Effector memory CD8-positive, alpha-beta T cell (primary cell): ENCODE data around the gene R3HDM1.
"Not testable (repeated sequence)": the region's sequence is repeated elsewhere in the genome, so short reads cannot be mapped to it uniquely, and the experiment has no call there.

ENCODE experiments used
- ATAC-seq: fragments of 150-1000 bp; cut with Tn5 transposase; replicated peaks from 2 replicates; pipeline ENCODE4 v1.10.0; 2021; ENCODE audit warnings: mild to moderate bottlenecking, moderate library complexity
- DNase-seq, 3 experiments: peaks; one replicate each; pipeline ENCODE4 v3.0.0; 2021
- H3K27ac Mint-ChIP-seq, 2 donors: one replicate each; pipeline ENCODE4 v1.8.0; 2022; ENCODE audit warnings: mild to moderate bottlenecking in 2 of 2, mixed read lengths in 2 of 2, moderate library complexity in 2 of 2
- H3K27me3 Mint-ChIP-seq, 2 donors: one replicate each; pipeline ENCODE4 v1.8.0; 2022; ENCODE audit warnings: mixed read lengths in 2 of 2
- H3K36me3 Mint-ChIP-seq: one replicate; pipeline ENCODE4 v1.8.0; 2022; ENCODE audit warnings: mild to moderate bottlenecking, moderate library complexity, mixed read lengths; ENCODE audit not compliant: insufficient read depth
- H3K4me1 Mint-ChIP-seq, 2 donors: one replicate each; pipeline ENCODE4 v1.8.0; 2022; ENCODE audit warnings: low read depth in 2 of 2, mixed read lengths in 2 of 2
- H3K4me3 Mint-ChIP-seq, 2 donors: one replicate each; pipeline ENCODE4 v1.8.0; 2022; ENCODE audit warnings: mild to moderate bottlenecking in 2 of 2, mixed read lengths in 2 of 2, moderate library complexity in 2 of 2
- H3K9me3 Mint-ChIP-seq, 2 donors: one replicate each; pipeline ENCODE4 v1.8.0; 2022; ENCODE audit warnings: mixed read lengths in 2 of 2

Gene R3HDM1

GRCh38 chr2:135533545-135533944 is 2.3 kb downstream of the R3HDM1 start:
- not testable (repeated sequence) for H3K4me3 Mint-ChIP-seq, H3K27me3 Mint-ChIP-seq, H3K27ac Mint-ChIP-seq, H3K36me3 Mint-ChIP-seq, H3K9me3 Mint-ChIP-seq, ATAC-seq, DNase-seq
- H3K4me1 Mint-ChIP-seq, result peaks cover 6 to 13% of the 10 kb centered on the region in 2 donors

DNA sequence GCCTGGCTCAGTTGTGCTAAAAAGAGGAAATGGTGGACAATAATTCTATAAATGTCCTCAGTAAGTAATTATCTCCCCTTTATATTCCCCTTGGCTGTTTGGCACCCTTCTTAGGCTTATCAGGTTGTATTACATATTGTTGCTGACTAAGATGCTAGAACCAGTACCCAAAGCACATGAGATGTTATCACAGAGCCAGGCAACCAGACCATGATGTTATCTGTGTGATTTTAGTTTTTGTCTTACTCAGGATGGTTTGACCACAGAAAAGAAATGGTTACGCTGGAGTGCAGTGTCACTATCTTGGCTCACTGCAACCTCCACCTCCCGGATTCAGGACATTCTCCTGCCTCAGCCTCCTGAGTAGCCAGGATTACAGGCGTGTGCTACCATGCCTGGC is 15.2 kb downstream of the R3HDM1 start:
- H3K4me1 Mint-ChIP-seq, result peaks cover 5 to 15% of the 10 kb centered on the region in 2 donors
- H3K27me3 Mint-ChIP-seq, result no peaks in the 10 kb centered on the region
- no peak for DNase-seq
- H3K4me3 Mint-ChIP-seq, result no peak overlapping the region
- no peaks in the 10 kb centered on the region for H3K36me3 Mint-ChIP-seq
- no peak for ATAC-seq
- H3K27ac Mint-ChIP-seq, result no peak overlapping the region
- no peaks in the 10 kb centered on the region for H3K9me3 Mint-ChIP-seq

DNA sequence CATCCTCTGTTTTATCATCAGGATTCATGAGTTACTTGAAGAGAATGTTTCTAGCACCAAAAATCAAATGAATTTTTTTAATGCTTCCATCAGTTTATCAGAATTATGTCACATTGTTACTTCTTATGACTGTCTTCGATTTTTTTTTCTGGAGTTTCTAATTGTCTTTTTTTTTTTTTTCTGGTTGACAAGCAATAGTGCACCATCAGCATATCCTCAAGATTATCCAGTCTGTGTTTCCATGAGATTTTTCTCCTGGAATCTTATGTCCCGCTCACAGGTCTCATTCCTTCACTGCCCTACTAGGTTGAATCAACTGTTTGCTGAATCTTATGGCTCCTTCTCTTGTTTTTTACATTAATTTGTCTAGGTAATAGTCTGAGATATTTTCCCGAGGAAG is 16.0 kb downstream of the R3HDM1 start:
- Mint-ChIP-seq H3K9me3 (no peaks in the 10 kb centered on the region), H3K27me3 (no peaks in the 10 kb centered on the region), H3K27ac (no peak overlapping the region), H3K4me1 (peaks cover 5 to 15% of the 10 kb centered on the region in 2 donors), H3K36me3 (no peaks in the 10 kb centered on the region), H3K4me3 (no peak overlapping the region)
- DNase-seq (no peak), ATAC-seq (no peak)

- Mint-ChIP-seq H3K27me3 (no peaks in the 10 kb centered on the region), H3K9me3 (no peaks in the 10 kb centered on the region), H3K27ac (no peak overlapping the region), H3K36me3 (peaks cover 3% of the 10 kb centered on the region), H3K4me3 (no peak overlapping the region), H3K4me1 (peaks cover 10 to 15% of the 10 kb centered on the region in 2 donors)
- DNase-seq (no peak), ATAC-seq (no peak)
Measured at GRCh38 chr2:135551356-135551755, 20.1 kb downstream of the R3HDM1 start.

GRCh38 chr2:135552887-135553286 is 21.6 kb downstream of the R3HDM1 start:
- H3K27me3 Mint-ChIP-seq, result no peaks in the 10 kb centered on the region
- DNase-seq (no peak), ATAC-seq (no peak)
- no peak overlapping the region for H3K27ac Mint-ChIP-seq
- no peak overlapping the region for H3K4me3 Mint-ChIP-seq
- peaks cover 14 to 15% of the 10 kb centered on the region in 2 donors for H3K4me1 Mint-ChIP-seq
- H3K36me3 Mint-ChIP-seq, result peaks cover 3% of the 10 kb centered on the region
- H3K9me3 Mint-ChIP-seq, result no peaks in the 10 kb centered on the region

- DNase-seq (no peak), ATAC-seq (no peak)
- H3K27ac Mint-ChIP-seq, result no peak overlapping the region
- no peak overlapping the region for H3K4me3 Mint-ChIP-seq
- H3K27me3 Mint-ChIP-seq, result no peaks in the 10 kb centered on the region
- no peaks in the 10 kb centered on the region for H3K9me3 Mint-ChIP-seq
- H3K4me1 Mint-ChIP-seq, result peaks cover 14 to 22% of the 10 kb centered on the region in 2 donors
- H3K36me3 Mint-ChIP-seq, result peaks cover 3% of the 10 kb centered on the region
Measured at GRCh38 chr2:135555311-135555710, 24.0 kb downstream of the R3HDM1 start.

GRCh38 chr2:135557530-135557929 is 26.2 kb downstream of the R3HDM1 start:
- Mint-ChIP-seq H3K9me3 (no peaks in the 10 kb centered on the region), H3K4me3 (no peak overlapping the region), H3K4me1 (peaks cover 14 to 22% of the 10 kb centered on the region in 2 donors), H3K27me3 (no peaks in the 10 kb centered on the region), H3K27ac (no peak overlapping the region), H3K36me3 (peaks cover 3% of the 10 kb centered on the region)
- ATAC-seq (no peak), DNase-seq (no peak)

DNA sequence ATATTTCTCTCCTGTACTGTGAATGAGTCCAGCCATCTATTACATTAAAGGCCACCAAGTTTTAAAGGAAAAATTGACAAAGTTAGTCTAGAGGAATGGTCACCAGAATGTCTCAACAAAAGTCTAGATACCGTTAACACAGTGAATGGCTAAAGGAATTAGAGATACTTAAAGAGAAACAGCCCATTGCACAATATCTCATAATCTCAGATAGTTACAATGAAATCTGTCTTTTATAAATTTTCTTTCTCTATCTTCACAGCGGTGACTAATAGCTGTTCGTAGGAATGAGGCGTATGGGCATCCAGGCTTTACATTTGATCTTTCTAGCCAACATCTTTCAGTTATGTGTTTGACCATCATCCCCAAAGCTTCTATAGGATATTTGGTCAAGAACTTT is 30.6 kb downstream of the R3HDM1 start:
- Mint-ChIP-seq H3K27me3 (no peaks in the 10 kb centered on the region), H3K4me3 (no peak overlapping the region)
- no peak for ATAC-seq

DNA sequence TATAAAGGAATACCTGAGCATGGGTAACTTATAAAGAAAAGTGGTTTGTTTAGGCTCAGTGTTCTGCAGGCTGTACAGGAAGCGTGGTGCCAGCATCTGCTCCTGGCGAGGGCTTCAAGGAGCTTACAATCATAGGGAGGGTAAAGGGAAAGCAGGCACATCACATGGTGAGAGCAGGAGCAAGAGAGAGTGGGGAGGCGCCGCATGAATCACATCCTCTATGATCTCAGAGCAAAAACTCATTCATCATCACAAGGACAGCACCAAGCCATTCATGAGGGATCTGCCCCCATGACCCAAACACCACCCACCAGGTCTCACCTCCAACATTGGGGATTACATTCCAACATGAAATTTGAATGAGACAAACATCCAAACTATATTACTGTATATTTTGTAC is 32.5 kb downstream of the R3HDM1 start:
- ATAC-seq (no peak), DNase-seq (no peak)
- Mint-ChIP-seq H3K36me3 (peaks cover 7% of the 10 kb centered on the region), H3K9me3 (no peaks in the 10 kb centered on the region), H3K27me3 (no peaks in the 10 kb centered on the region), H3K27ac (no peak overlapping the region), H3K4me3 (no peak overlapping the region), H3K4me1 (peaks cover 1 to 12% of the 10 kb centered on the region in 2 donors)

More for the DNA sequence above, 30.6 kb downstream of the R3HDM1 start:
- Mint-ChIP-seq H3K36me3 (peaks cover 7% of the 10 kb centered on the region), H3K9me3 (no peaks in the 10 kb centered on the region), H3K27ac (no peak overlapping the region), H3K4me1 (peaks cover 5 to 15% of the 10 kb centered on the region in 2 donors)
- no peak for DNase-seq

GRCh38 chr2:135570884-135571283 is 39.6 kb downstream of the R3HDM1 start:
- Mint-ChIP-seq H3K4me3 (no peak overlapping the region), H3K36me3 (peaks cover 13% of the 10 kb centered on the region), H3K4me1 (no peaks in the 10 kb centered on the region), H3K27ac (no peak overlapping the region), H3K27me3 (no peaks in the 10 kb centered on the region), H3K9me3 (no peaks in the 10 kb centered on the region)
- DNase-seq (no peak), ATAC-seq (no peak)

DNA sequence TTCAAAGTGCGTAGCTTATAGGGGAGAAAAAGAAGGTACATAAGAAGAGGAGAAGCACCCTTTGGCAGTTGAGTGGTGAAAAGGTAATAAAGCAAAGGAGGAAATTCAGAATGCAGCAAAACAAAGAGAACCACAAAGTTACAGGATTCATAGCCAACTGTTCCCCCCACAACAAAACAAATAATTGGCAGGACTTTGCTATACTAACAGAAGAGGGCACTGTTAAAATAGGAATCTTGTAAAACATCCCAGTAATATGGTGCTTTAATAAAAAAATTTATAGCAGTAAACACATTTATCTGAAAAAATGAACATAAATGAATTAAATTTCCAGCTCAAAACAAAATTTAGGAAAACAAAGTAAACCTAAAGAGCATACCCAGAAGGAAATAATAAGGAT is 42.3 kb downstream of the R3HDM1 start:
- Mint-ChIP-seq H3K9me3 (no peaks in the 10 kb centered on the region), H3K4me1 (no peaks in the 10 kb centered on the region), H3K27ac (no peak overlapping the region), H3K27me3 (no peaks in the 10 kb centered on the region), H3K36me3 (peaks cover 11% of the 10 kb centered on the region), H3K4me3 (no peak overlapping the region)
- ATAC-seq, result no peak
- DNase-seq, result no peak

- DNase-seq, result no peak
- no peak for ATAC-seq
- no peaks in the 10 kb centered on the region for H3K9me3 Mint-ChIP-seq
- peak overlapping the region in 1 of 2 donors; percentile 3 for H3K27ac Mint-ChIP-seq
- no peaks in the 10 kb centered on the region for H3K27me3 Mint-ChIP-seq
- peaks cover 3 to 5% of the 10 kb centered on the region in 2 donors for H3K4me1 Mint-ChIP-seq
- no peaks in the 10 kb centered on the region for H3K36me3 Mint-ChIP-seq
- H3K4me3 Mint-ChIP-seq, result no peak overlapping the region
Measured at GRCh38 chr2:135581282-135581681, 50.0 kb downstream of the R3HDM1 start.

DNA sequence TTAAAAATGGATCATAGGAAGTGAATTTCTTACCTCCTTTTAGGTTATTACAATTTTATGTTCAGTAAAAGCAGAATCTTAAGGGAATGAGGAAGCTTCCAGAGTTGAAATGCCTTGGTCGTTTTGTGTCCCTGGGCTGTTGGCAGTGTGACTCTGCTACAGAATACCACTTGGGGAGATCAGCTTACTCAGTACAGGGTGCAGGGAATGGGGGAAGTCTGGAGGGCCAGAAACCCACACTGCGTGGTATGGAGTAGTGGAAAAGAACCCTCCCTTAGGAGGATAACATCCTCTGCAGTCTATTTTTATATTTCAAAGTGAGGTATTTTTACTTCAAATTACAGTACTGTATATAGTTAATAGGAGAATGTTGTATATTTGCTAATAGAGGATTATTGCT is 51.1 kb downstream of the R3HDM1 start:
- DNase-seq (no peak), ATAC-seq (no peak)
- Mint-ChIP-seq H3K27ac (no peak overlapping the region), H3K4me1 (peaks cover 3 to 5% of the 10 kb centered on the region in 2 donors), H3K36me3 (no peaks in the 10 kb centered on the region), H3K4me3 (no peak overlapping the region), H3K9me3 (no peaks in the 10 kb centered on the region), H3K27me3 (no peaks in the 10 kb centered on the region)

GRCh38 chr2:135585586-135585985 is 54.3 kb downstream of the R3HDM1 start:
- Mint-ChIP-seq H3K27me3 (no peaks in the 10 kb centered on the region), H3K9me3 (no peaks in the 10 kb centered on the region), H3K4me3 (no peak overlapping the region), H3K4me1 (peaks cover under 1 to 11% of the 10 kb centered on the region in 2 donors), H3K27ac (no peak overlapping the region), H3K36me3 (no peaks in the 10 kb centered on the region)
- DNase-seq (no peak), ATAC-seq (no peak)

GRCh38 chr2:135586148-135586547 is 54.9 kb downstream of the R3HDM1 start:
- Mint-ChIP-seq H3K4me1 (peaks cover 0 to 8% of the 10 kb centered on the region in 2 donors), H3K27ac (no peak overlapping the region), H3K36me3 (no peaks in the 10 kb centered on the region), H3K9me3 (no peaks in the 10 kb centered on the region), H3K27me3 (no peaks in the 10 kb centered on the region), H3K4me3 (no peak overlapping the region)
- ATAC-seq, result no peak
- DNase-seq, result no peak
